Sigmoid colon (tissue), 7 donors: ENCODE measurements around the gene SLC25A25. TPM values are rescaled to one million over a fixed set of nuclear protein-coding genes. Genes with fewer than 3 reads are reported as not detected.
A peak's percentile ranks its signal among the peaks of the same experiment; 100 is the strongest.

Experiments used
- DNase-seq: peaks from one replicate; pipeline ENCODE4 v3.0.0-alpha.2; 2019
- H3K27ac ChIP-seq, 4 donors: fragments of 200-600 bp; sonication (generic); one replicate each; pipeline ENCODE4 v1.5.1; 2016 to 2019; ENCODE audit warnings: mild to moderate bottlenecking in 1 of 4
- H3K27me3 ChIP-seq, 3 donors: fragments of 200-600 bp; sonication (generic); one replicate each; pipeline ENCODE4 v1.5.1; 2019; ENCODE audit warnings: mild to moderate bottlenecking in 1 of 3
- H3K36me3 ChIP-seq, 4 donors: fragments of 200-600 bp; sonication (generic); one replicate each; pipeline ENCODE4 v1.5.1; 2016 to 2019
- H3K4me1 ChIP-seq, 4 donors: fragments of 200-600 bp; sonication (generic); one replicate each; pipeline ENCODE4 v1.5.1; 2017 to 2019
- H3K4me3 ChIP-seq, 4 donors: fragments of 200-600 bp; sonication (generic); one replicate each; pipeline ENCODE4 v1.5.1; 2017 to 2019; ENCODE audit warnings: mild to moderate bottlenecking in 2 of 4, moderate library complexity in 1 of 4
- H3K9me3 ChIP-seq, 4 donors: fragments of 200-600 bp in 3 of 4; sonication (generic) in 3 of 4; one replicate each; pipeline versions ENCODE4 v1.5.1 to v1.6.1; 2013 to 2019
- EP300 ChIP-seq, 4 donors: sonication (generic); formaldehyde crosslinking; IDR thresholded peaks; one replicate each; pipeline ENCODE4 v1.6.1; 2017; ENCODE audit warnings: antibody characterized with exemption in 4 of 4
- POLR2A ChIP-seq, 2 donors: fragments of 450-650 bp; IDR thresholded peaks; one replicate each; pipeline ENCODE4 v1.6.1; 2016; ENCODE audit warnings: antibody characterized with exemption in 2 of 2, mild to moderate bottlenecking in 2 of 2, moderate library complexity in 2 of 2
- POLR2AphosphoS5 ChIP-seq, 4 donors: sonication (generic); formaldehyde crosslinking; IDR thresholded peaks; one replicate each; pipeline ENCODE4 v1.6.1; 2017; ENCODE audit warnings: antibody characterized with exemption in 4 of 4
- WGBS, 2 donors: extraction: QIAGEN DNeasy Blood & Tissue Kit; methylation state at CpG; one replicate each; pipeline ENCODE4 v1.1.7; 2013; 5-methylcytosine and 5-hydroxymethylcytosine counted together
- intact Hi-C: fragments of 100-400 bp; cut with DNase I; formaldehyde crosslinking; loops from one replicate; pipeline ENCODE4 v1.15.1; 2023
- polyA plus RNA-seq, 3 donors: library from polyadenylated mRNA; stranded (reverse); fragments of 200-250 nt; gene quantifications; one replicate each; pipeline ENCODE4 v1.2.3, GENCODE V29; 2013
- total RNA-seq, 4 donors: library from RNA; depleted of rRNA; stranded (reverse); fragments of >200 nt; gene quantifications; one replicate each; pipeline ENCODE4 v1.1.0, GENCODE V29; 2016
- TF ChIP-seq, protein P1 (sequence below), 4 experiments: fragments of 450-650 bp in 3 of 4; fragments of 200-600 bp in 1 of 4; IDR thresholded peaks; one replicate each; pipeline ENCODE4 v1.5.1; 2016 to 2019; ENCODE audit warnings: antibody characterized with exemption in 4 of 4, mild to moderate bottlenecking in 3 of 4, moderate library complexity in 2 of 4
- donor health status: healthy with polysubstance abuse.
- donor health status: Bipolar disorder and iron deficiency.
- donor health status: healthy.

Gene SLC25A25
- total and polyA plus RNA-seq, 7 donors = 10.2 to 77.2 (median 16.6) TPM

DNA sequence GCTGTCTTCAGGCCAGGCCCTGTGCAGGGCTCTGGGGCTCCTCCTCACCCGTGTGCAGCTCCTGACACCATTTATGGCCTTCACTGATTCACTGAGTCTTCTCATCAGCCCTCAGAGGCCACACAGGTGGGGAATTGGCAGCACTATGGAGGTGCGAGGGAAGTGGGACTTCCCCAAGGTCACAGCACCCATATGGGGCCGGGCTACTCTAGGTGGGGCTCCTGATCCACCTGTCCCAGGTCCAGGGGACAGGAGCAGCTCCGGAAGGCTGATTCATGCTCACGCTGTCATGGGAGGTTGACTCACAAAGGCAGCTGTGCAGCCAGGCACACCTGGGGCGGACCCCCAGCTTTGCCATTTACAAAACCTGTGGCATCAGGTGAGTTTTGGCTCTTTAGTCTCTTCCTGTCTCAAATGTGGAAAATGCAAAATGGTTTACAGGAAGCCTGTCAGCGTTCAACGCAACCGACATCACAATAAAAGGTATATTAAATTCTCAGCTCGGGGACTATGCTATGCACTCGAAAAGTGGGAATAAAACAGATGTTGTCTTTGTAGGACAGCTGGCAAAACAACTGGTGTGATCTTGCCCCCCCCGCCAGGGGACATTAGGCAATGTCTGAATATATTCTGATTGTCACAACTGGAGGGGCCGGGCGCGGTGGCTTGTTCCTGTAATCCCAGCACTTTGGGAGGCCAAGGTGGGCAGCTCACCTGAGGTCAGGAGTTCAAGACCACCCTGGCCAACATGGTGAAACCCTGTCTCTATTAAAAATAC is 15.9 kb upstream of the SLC25A25 start:
- Histone ChIP-seq H3K27me3 (no peaks in the 10 kb centered on the region), H3K27ac (no peak overlapping the region), H3K4me3 (no peak overlapping the region), H3K36me3 (no peaks in the 10 kb centered on the region), H3K9me3 (no peaks in the 10 kb centered on the region), H3K4me1 (peaks cover 0 to 23% (median 19%) of the 10 kb centered on the region in 4 donors)
- DNase-seq = no peak
- intact Hi-C loops = loop anchor here (1.0 kb wide), 1 partner anchor 26 kb away; no protein-coding TSS in a partner anchor
- WGBS, 2 donors = 55 to 79% methylated on average over 15 of the region's 15 CpGs
- TF ChIP-seq EP300 (IDR thresholded peaks at IDR 0.05) (no peak), POLR2AphosphoS5 (IDR thresholded peaks at IDR 0.05) (no peak), POLR2A (IDR thresholded peaks at IDR 0.05) (no peak)
- TF ChIP-seq, protein P1, sequence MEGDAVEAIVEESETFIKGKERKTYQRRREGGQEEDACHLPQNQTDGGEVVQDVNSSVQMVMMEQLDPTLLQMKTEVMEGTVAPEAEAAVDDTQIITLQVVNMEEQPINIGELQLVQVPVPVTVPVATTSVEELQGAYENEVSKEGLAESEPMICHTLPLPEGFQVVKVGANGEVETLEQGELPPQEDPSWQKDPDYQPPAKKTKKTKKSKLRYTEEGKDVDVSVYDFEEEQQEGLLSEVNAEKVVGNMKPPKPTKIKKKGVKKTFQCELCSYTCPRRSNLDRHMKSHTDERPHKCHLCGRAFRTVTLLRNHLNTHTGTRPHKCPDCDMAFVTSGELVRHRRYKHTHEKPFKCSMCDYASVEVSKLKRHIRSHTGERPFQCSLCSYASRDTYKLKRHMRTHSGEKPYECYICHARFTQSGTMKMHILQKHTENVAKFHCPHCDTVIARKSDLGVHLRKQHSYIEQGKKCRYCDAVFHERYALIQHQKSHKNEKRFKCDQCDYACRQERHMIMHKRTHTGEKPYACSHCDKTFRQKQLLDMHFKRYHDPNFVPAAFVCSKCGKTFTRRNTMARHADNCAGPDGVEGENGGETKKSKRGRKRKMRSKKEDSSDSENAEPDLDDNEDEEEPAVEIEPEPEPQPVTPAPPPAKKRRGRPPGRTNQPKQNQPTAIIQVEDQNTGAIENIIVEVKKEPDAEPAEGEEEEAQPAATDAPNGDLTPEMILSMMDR (IDR thresholded peaks at IDR 0.05) = no peak

DNA sequence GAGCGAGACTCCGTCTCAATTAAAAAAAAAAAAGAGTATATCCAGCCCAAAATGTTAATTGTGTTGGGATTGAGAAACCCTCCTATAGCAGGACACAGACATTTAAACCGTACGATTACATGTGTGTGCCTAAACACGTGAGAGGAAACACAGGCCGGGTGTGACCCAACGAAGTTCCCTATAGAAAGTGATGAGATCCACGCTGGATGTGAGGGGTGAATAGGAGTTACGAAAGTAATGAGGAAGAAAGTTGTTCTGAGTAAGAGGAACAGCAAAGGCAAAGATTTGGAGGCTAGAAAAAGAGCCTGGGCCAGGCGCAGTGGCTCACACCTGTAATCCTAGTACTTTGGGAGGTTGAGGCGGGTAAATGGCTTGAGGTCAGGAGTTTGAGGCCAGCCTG is 14.5 kb upstream of the SLC25A25 start:
- no peaks in the 10 kb centered on the region for H3K27me3 ChIP-seq
- H3K36me3 ChIP-seq = no peaks in the 10 kb centered on the region
- no peak for DNase-seq
- no peak for TF ChIP-seq POLR2A (IDR thresholded peaks at IDR 0.05)
- TF ChIP-seq, protein P1 (IDR thresholded peaks at IDR 0.05) = no peak
- TF ChIP-seq EP300 (IDR thresholded peaks at IDR 0.05) = no peak
- no peaks in the 10 kb centered on the region for H3K9me3 ChIP-seq
- WGBS, 2 donors = 86 to 88% methylated on average over 11 of the region's 11 CpGs
- no peak overlapping the region for H3K4me3 ChIP-seq
- intact Hi-C loops = no loop called here
- peaks cover 0 to 27% (median 19%) of the 10 kb centered on the region in 4 donors for H3K4me1 ChIP-seq
- H3K27ac ChIP-seq = peak overlapping the region; percentile 73 to 80 (median 76)

DNA sequence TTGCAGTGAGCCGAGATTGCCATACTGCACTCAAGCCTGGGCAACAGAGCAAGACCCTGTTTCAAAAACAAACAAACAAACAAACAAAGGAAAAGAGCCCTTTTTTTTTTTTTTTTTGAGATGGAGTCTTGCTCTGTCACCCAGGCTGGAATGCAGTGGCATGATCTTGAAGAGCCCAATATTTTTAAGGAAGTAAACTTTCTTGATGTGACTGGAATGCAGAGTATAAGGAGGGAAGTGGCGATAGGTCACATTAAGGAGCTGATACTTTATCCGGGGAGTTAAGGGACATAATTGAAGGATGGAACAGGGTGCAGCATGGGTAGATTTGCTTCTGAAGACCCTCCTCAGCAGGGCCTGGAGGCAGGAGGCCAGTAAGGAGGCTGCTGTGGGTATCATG is 13.9 kb upstream of the SLC25A25 start:
- H3K9me3 ChIP-seq = no peaks in the 10 kb centered on the region
- H3K27me3 ChIP-seq = no peaks in the 10 kb centered on the region
- no peak overlapping the region for H3K4me3 ChIP-seq
- intact Hi-C loops = no loop called here
- 81 to 89% methylated on average over 3 of the region's 3 CpGs for WGBS, 2 donors
- no peaks in the 10 kb centered on the region for H3K36me3 ChIP-seq
- TF ChIP-seq EP300 (IDR thresholded peaks at IDR 0.05) = no peak
- TF ChIP-seq, protein P1 (IDR thresholded peaks at IDR 0.05) = no peak
- no peak for TF ChIP-seq POLR2A (IDR thresholded peaks at IDR 0.05)
- TF ChIP-seq POLR2AphosphoS5 (IDR thresholded peaks at IDR 0.05) = no peak
- peak overlapping the region; percentile 73 to 80 (median 76) for H3K27ac ChIP-seq
- H3K4me1 ChIP-seq = peaks cover 0 to 28% (median 19%) of the 10 kb centered on the region in 4 donors
- no peak for DNase-seq

GRCh38 chr9:128055344-128056040 is 12.5 kb upstream of the SLC25A25 start:
- H3K27me3 ChIP-seq = no peaks in the 10 kb centered on the region
- no peaks in the 10 kb centered on the region for H3K9me3 ChIP-seq
- DNase-seq = peak; percentile 89
- peaks cover 0 to 32% (median 19%) of the 10 kb centered on the region in 4 donors for H3K4me1 ChIP-seq
- intact Hi-C loops = no loop called here
- peak in 2 of 4 donors; percentile 51 to 71 for TF ChIP-seq EP300 (IDR thresholded peaks at IDR 0.05)
- TF ChIP-seq, protein P1 (IDR thresholded peaks at IDR 0.05) = no peak
- no peak for TF ChIP-seq POLR2A (IDR thresholded peaks at IDR 0.05)
- TF ChIP-seq POLR2AphosphoS5 (IDR thresholded peaks at IDR 0.05) = peak; percentile 43 to 65 (median 62)
- WGBS, 2 donors = 44 to 53% methylated on average over 7 of the region's 7 CpGs
- H3K36me3 ChIP-seq = no peaks in the 10 kb centered on the region
- peak overlapping the region; percentile 73 to 80 (median 76) for H3K27ac ChIP-seq
- no peak overlapping the region for H3K4me3 ChIP-seq
